T-helper 2 cell (primary cell): ENCODE results near the gene FGF23.

Experiments used
- DNase-seq, 5 experiments: peaks; one replicate each; pipeline versions ENCODE4 v3.0.0 to v3.0.0-alpha.2; 2012 to 2022

Gene FGF23

DNA sequence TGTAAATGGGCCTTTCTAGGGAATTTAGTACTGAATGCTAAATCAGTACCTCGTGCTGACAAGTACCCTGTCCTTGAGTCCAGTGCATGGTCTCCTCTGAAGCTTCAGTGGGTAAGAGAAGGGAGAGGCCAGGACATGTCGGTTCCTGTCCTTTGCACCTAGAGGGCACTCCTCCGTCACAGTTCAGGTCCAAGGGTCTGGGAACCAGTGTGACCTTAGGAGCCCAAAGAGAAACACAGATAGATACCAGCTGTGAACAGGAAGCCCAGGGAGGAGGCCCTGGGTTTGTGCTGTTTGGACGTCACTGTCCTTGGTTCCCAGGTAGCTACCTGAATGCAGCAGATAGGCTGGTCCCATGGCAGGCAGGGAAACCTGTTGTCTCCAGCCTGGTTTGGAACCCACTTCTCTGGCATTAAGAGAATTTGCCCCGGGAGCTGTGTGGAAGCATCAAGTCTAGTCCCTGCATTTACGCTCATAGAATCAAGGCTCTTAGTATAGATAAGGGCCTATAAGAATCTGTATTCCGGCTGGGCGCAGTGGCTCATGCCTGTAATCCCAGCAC lies 3.9 kb upstream of the FGF23 start:
- peak in 1 of 5 experiments; percentile 11 for DNase-seq

DNA sequence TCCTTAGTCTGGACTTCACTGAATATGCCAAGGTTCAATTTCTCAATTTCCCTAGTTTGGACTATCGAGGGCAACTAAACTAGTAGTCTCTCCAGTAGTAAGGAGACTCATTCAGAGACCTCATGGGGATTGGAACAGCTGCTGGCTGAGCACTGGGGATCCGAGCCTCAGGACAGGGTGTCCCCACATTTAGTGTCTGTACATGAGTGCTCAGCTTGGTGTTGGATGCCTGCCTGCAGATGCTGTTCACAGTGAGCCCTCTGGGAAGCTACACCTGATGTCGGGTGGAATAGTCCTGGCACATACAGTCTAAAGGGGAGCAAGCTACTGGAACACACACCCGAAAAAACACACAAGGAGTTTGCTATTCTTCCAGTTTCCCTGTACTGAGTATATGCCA lies 820 bp upstream of the FGF23 start:
- no peak for DNase-seq

DNA sequence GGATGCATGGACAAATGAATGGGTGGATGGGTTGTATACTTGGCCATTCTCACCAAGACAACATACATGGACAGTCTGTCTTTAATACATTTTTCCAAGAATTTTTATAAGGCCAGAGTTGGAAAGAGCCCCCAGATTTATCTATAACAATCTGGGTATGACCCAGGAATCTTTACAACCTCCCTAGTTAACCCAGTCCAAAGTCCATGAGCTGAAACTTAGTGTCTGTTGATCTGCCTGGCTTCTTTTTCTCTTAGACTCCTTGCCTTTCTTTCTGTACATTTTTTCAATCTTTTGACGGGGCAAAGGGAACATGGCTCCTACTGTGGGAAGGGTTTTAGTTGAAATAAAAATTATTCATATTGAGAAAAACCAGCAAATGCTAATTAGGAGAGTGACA lies 740 bp downstream of the FGF23 start:
- DNase-seq: no peak

DNA sequence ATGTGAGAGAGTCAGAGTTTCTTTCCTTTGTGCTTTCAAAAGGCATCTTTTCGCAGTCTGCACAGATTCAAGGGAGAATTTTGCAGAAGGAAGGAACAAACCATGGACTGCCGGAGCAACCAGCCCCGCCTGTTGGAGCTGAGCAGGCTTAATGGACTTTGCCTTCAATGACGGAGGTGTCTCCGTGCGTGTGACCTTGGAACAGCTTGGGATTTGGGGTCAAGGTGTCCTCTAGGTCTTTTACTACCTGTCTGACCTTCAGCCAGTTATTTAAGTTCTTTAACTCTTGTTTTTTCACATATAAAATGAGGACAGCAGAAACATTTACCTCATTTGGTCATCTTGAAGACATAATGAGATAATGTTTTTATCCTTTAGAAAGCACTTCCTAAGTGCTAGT lies 4.1 kb downstream of the FGF23 start:
- no peak for DNase-seq

DNA sequence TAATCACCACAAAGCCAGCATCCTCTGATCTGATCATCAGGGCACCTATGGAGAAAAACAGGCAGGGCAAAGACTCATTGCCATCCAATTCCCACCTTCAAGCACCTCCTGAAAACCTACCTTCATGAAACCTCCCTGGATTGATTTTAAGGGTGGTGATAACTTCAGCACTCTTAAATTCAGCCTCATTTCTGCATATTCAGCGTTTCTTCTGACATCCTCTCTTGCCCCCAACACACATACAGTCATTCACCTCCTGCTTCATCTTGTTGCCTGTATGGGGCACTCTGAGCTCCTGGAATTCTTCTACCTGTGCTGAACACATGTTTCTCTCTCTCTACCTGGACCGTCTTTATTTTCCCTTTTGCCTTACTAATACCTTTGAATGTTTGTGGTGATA lies 6.9 kb downstream of the FGF23 start:
- no peak for DNase-seq

DNA sequence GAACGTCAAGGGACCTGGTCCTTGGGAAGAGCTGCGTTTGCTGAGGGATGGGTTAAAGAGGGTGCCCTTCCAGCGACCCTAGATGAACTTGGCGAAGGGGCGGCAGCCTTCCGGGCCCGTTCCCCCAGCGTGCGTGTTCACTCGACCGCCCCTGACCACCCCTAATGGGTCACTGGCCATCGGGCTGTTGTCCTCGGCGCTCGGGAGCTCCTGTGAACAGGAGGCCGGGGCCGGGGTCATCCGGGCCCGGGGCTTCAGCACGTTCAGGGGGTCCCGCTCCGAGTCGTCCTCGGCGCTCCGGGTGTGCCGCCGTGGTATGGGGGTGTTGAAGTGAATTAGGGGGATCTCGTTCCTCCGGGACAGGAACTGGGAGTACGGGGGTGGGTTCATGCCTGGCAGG lies 9.2 kb downstream of the FGF23 start:
- no peak for DNase-seq

DNA sequence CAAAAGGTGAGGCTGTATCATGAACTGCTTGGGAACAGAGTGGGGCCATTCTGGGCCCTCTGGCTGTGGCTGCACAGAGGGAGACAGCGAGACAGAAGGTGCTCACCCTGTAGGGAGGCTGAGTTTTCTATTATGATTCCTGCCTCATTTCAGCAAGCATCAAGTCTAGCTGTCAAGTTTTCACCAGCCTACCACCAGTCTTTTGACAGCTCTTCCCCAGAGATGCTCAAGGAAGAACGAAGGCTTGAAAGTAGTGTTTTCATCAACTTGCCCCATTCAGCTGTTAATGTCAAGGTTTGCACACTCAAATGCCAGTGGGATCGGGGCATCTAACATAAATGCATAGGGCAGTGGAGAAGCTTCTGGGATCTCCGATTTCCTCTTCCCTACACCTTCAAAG lies 10.0 kb downstream of the FGF23 start:
- DNase-seq: no peak

DNA sequence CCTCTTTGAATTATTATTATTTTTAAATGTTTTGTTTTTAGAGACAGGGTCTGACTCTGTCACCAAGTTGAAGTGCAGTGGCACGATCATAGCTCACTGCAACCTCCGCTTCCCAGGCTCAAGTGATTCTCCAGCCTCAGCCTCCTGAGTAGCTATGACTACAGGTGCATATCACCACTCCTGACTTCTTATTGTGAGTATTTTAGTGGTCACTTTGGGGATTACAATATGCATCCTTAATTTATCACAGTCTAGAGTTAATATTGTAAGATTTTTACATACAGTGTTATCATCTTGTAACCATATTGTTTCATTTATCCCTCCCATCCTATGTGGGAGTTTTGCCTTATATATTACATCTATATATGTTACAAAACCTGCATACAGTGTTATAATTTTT lies 13.4 kb downstream of the FGF23 start:
- no peak for DNase-seq

DNA sequence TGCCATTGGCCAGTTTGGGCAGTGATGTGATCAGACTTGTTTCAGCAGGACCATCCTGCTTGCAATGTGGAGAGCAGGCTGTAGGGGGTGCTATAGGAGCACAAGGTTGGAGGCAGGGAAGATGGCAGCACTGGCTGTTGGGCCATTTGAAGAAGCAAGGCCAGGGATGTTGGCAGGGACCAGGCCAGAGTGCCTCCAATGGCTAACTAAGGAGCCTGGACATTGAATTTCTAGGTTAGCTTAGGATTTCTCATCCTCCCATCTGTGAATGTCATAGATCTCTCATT lies 23.5 kb downstream of the FGF23 start:
- DNase-seq: peak in 3 of 5 experiments; percentile 18 to 60 (median 29)

DNA sequence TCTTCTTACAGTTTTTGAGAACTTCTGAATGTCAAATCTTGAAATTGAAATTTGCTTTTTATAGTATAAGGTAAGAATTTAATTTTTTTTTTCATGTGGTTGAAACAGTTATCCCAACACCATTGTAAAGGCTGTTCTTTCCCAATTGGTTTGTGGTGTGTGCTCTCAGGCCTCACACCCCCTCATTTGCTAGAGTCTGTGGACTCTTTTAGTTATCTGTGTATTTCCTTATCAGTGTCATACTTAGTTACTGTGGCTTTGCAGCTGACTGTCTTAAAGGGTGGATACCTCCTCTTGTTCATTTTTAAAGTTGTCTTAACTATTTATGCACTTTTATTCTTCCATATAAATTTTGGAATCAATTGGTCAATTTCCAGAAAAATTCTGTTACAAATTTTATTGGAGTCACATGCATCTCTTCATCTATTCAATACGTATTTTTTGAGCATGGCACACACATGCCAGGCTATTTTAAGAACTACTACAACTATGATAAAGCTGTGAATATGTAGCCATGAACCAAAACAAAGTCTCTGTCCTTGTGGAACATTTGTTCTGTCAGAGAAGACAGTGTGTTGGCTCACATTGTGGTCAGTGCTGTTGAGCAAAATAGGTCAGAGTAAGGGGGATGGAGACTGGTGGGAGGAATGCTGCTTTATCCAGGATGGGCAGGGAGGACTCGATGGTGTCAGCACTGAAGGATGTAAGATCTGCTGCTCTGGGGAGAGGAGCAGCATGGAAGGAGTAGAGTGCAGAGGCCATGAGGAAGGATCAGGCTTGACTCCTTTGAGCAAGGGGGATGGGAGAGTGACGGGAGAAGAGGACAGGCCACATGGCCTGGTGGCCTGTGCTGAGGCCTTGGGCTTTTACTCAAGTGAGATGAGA lies 24.1 kb downstream of the FGF23 start:
- no peak for DNase-seq

DNA sequence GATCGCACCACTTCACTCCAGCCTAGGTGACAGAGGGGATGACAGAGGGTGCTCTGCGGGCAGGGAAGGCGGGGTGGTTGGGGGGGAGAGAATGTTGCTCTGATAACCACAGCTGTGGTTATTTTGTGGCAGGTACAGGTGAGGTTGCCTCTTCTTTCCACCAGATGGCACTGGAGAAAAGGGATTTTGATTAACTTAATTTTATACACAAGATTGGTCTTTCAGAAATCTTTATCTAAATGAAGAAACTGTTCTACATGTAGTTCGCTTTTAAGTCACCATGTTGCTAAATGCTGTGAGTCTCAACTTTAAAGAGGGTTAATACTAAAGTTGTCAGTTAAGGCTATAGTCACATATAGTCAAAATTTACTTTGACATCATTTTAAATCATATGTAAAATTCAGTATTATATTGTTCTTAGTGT lies 25.7 kb downstream of the FGF23 start:
- DNase-seq: peak in 3 of 5 experiments; percentile 39 to 73 (median 51)

DNA sequence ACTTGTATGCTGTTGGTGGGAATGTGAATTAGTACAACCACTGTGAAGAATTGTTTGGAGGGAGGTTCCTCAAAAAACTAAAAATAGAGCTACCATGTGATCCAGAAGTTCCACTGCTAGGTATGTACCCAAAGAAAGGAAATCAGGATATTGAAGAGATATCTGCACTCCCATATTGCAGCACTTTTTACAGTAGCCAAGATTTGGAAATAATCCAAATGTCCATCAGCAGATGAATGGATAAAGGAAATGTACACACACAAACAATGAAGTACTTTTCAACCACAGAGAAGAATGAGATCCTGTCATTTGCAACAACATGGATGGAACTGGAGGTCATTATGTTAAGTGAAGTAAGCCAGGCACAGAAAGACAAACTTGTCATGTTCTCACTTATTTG lies 32.6 kb downstream of the FGF23 start:
- no peak for DNase-seq

DNA sequence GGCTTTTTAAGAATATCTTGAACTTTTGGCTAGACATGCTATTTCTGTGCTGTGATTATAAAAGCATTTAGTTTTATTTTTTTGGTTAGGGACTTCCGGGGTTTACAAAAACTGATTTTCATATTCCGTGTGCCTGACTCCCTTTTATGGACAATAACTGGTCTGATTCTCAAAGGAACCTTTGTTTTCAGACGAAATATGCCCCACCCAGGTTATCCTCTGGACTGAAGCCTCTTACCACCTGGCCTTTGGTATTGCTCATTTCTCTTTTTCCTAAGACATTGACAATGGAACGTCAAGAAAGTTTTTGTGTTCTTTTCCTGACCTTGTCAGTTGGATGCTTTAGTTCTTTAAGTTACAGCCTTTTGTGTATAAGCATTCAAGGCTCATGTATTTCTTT lies 47.7 kb downstream of the FGF23 start:
- DNase-seq: no peak

DNA sequence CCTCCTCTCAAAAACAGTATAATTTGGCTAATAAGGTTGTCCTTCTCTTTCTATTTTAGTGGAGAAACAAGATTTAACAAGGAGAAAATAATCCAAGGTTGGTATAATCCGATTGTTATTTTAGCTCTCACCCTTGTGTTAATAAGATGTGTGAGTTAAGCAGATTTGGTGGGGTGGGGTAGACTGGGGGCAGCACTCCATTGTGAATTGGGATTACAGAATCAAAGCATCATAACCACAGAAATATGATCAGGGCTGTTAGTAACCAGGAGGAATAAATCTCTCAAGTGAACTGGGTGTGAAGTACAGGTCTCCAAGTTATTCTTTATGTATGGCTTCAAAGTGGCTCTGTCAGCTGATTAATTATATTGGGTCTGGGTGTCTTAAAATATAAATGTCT lies 48.3 kb downstream of the FGF23 start:
- no peak for DNase-seq

DNA sequence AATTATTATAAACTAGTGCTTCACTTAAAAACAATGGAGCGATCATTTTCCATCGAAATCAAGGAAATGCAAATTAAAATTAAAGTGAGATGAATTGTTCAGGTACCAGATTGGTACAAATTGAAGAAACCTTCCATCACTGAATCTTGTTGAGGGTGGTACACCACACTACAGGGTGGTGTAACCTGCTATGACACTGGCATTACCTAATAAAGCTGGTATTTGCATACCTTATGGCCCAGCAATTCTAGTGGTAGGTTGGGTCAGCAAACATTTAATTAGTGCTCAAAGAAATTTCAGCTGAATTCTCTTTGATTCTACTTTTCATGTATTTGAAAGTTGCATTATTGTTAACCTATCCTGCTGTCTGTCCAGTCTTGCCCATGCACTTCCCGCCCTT lies 49.3 kb downstream of the FGF23 start:
- DNase-seq: no peak

DNA sequence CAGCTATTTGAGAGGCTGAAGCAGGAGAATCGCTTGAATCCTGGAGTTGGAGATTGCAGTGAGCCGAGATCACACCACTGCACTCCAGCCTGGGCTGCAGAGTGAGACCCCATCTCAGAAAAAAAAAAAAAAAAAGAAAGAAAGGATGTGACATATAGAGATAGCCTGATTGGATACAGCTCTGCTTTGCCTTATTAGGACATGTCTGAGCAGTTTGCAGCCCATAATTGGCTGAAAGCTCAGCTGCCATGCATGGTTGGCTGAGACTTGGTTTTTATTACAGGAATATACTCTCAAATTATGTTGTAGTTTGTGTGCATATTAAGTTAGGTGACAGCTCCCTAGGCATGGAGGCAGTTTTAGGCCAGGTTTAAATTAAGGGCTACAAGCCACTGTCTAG lies 52.2 kb downstream of the FGF23 start:
- no peak for DNase-seq

DNA sequence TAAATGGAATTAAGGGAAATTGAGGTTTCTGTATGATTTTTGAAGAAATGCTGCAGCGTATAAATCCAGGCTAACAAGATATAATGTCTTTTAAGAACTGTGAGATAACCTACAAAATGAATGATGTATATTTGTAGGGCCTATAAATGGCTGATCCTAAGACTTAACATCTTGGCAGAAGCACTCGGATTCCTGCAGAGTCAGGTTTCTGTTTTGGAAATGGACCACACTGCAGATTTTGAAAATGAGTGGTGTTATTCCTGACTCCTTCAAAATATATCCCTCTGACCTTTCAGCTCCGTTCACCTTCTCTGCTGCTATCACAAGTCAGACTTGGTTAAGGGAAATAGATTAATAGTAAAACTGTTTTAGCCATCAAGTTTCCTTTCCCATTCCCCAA lies 53.5 kb downstream of the FGF23 start:
- DNase-seq: no peak

DNA sequence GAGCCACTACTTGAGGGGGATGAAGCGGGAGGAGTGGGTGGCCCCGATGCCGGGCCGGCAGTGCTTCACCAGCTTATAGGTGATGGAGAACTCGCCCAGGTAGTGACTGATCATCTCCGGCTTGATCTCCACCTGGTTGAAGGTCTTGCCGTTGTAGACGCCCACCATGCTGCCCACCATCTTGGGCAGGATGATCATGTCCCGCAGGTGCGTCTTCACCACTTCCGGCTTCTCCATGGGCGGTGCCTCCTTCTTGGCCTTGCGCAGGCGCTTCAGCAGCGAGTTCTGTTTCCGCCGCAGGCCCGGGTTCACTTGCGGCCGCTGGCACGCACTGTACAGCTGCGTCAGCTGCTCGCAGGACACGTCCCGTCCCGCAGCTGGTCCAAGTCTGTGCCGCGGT lies 55.1 kb downstream of the FGF23 start:
- no peak for DNase-seq

DNA sequence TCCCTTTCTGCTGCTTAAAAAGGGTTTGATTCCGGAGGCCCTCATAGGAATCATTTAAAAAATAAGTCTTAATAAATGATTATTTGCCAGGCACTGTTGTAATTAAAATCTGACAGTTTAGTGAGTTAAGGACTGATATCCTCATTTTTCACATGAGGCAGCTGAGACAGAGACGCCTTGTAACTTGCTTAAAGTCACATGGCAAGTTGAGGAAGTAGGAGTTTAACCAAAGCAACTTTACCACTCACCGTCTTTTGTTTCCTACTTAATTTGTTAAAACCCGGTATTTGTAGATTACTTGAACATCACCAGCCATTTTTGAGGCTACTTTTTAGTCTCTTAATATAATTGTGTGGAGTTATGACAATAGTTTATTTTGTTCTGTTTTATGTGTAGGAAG lies 56.1 kb downstream of the FGF23 start:
- no peak for DNase-seq

DNA sequence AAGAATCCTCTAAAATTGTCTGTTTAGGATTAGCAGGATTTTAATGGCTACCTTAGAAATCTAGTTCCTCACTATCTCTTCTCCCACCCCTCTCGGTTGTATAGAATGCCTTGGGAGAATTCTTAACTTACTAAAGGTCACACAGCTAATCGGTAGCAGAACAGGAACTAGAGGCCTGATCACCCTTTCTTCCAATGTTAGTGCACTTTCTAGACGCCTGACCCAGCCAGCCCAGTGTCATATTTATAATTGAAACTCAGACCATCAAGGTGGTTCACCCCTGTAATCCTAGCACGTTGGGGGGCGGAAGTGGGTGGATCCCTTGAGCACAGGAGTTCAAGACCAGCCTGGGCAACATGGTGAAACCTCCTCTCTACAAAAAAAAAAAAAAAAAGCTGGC lies 56.8 kb downstream of the FGF23 start:
- peak in 1 of 5 experiments; percentile 32 for DNase-seq

DNA sequence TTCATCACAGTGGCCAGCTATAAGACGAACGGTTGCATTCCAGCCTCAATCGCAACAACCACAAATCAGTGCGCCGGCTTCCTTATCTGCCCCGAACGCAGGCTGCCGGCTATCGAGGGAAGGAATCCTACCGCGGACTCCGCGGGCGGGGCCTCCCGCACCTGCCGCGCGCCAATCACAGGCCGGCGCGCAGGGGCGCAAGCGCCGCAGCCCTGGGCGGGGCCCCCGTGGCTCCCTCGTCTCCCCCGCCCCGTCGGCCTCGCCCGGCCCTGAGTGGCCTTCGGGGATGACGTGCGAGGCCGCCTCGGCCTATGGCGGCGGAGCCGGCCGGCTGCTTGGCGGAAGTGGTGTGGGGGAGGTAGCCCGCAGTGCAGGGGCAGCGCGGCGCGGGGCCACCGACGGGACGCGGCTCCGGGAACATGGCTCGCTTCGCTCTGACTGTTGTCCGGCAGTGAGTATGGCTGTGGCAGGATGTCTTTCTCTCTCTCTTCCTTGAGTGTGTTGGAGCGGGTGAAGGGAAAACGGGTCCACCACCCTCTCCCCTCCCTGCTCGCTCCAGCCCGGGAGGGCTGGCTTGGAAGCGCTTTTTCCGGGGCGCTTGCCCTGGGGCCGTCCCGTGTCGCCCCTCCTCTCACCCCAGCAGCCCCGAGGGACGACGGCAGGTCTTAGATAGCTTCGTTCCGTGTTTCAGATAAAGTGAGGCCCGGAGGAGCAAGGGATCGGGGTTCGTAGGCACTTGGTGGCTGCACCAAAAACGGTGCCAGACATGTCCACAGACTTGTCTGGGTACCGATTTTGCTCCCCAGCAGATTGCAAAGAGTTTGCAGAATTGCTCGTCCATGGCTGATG lies 58.4 kb downstream of the FGF23 start, which contains the start of gene TIGAR:
Gene TIGAR (plus strand): TSS at position 361 of the 849 bp plus-strand sequence. CDS start 59 bp downstream, at position 420.
- peak; percentile 83 to 97 (median 90) for DNase-seq

DNA sequence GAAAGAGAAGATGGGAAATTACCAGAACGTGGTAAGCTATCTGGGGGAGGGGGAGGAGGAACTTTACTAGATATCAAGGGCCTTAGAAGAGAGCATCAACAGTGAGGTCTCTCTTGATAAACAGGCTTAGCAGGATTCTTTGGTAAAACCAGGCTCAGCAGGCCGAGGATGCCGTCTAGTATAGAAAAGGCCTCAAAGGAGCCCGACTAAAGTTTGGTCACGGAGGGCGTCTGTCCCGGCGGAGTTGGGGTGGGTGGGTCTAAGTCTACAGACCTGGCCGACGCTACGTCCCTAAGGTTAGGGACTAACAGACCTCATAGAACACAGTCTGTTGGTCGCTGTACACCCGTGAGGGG lies 59.0 kb downstream of the FGF23 start:
- peak in 1 of 5 experiments; percentile 17 for DNase-seq
